HepG2 (cell line): ENCODE data around the gene RASIP1. TPM values are rescaled to one million over a fixed set of nuclear protein-coding genes. Genes with fewer than 3 reads are reported as not detected.
A peak's percentile ranks its signal among the peaks of the same experiment; 100 is the strongest.

ENCODE experiments used
- ATF4 ChIP-seq, 2 experiments: fragments of 450-650 bp in 1 of 2; sonication (generic) in 1 of 2; formaldehyde crosslinking; IDR thresholded peaks; 2 replicates each; pipeline versions ENCODE4 v1.5.0 to v1.8.0; 2020 to 2022; ENCODE audit warnings: mild to moderate bottlenecking in 1 of 2, missing genetic modification reagents in 1 of 2
- ATRX ChIP-seq: sonication (generic); formaldehyde crosslinking; IDR thresholded peaks from 2 replicates; pipeline ENCODE4 v1.4.0; 2020; ENCODE audit warnings: missing genetic modification reagents, borderline replicate concordance
- CBX5 ChIP-seq: sonication (generic); formaldehyde crosslinking; IDR thresholded peaks from 2 replicates; pipeline ENCODE4 v1.4.0; 2020; ENCODE audit warnings: missing genetic modification reagents, borderline replicate concordance
- DDIT3 ChIP-seq: sonication (generic); formaldehyde crosslinking; IDR thresholded peaks from 2 replicates; pipeline ENCODE4 v1.4.0; 2020; ENCODE audit warnings: mild to moderate bottlenecking, missing genetic modification reagents
- FIP1L1 ChIP-seq: fragments of 200-400 bp; formaldehyde crosslinking; IDR thresholded peaks from 2 replicates; pipeline ENCODE4 v1.6.1; 2018; ENCODE audit warnings: low read depth, mild to moderate bottlenecking, low read length, moderate library complexity, borderline replicate concordance; ENCODE audit not compliant: insufficient read depth
- FLYWCH1 ChIP-seq: sonication (generic); formaldehyde crosslinking; IDR thresholded peaks from 2 replicates; pipeline ENCODE4 v1.8.1; 2023; ENCODE audit warnings: mild to moderate bottlenecking, missing genetic modification reagents
- FOXK1 ChIP-seq: sonication (generic); formaldehyde crosslinking; IDR thresholded peaks from 2 replicates; pipeline ENCODE4 v1.4.0; 2020; ENCODE audit warnings: low read depth, missing genetic modification reagents, borderline replicate concordance
- IKZF4 ChIP-seq: sonication (generic); formaldehyde crosslinking; IDR thresholded peaks from 2 replicates; pipeline ENCODE4 v1.5.1; 2020; ENCODE audit warnings: borderline replicate concordance, mild to moderate bottlenecking, low read depth, missing genetic modification reagents; ENCODE audit errors: not compliant biosample characterization
- MED1 ChIP-seq: sonication (generic); formaldehyde crosslinking; IDR thresholded peaks from 2 replicates; pipeline ENCODE4 v1.4.0; 2020; ENCODE audit warnings: missing genetic modification reagents
- NFIC ChIP-seq: IDR thresholded peaks from 2 replicates; pipeline ENCODE4 v1.6.1; 2012; ENCODE audit warnings: mild to moderate bottlenecking, low read length, inconsistent platforms
- PRDM15 ChIP-seq: sonication (generic); formaldehyde crosslinking; IDR thresholded peaks from 2 replicates; pipeline ENCODE4 v1.4.0; 2020; ENCODE audit warnings: missing genetic modification reagents
- SOX6 ChIP-seq, 2 experiments: fragments of 450-650 bp in 1 of 2; sonication (generic) in 1 of 2; formaldehyde crosslinking in 1 of 2; IDR thresholded peaks; 2 replicates each; pipeline versions ENCODE4 v1.4.0 to v1.6.1; 2017 to 2020; ENCODE audit warnings: antibody characterized with exemption in 1 of 2, mild to moderate bottlenecking in 1 of 2, missing genetic modification reagents in 1 of 2
- SP2 ChIP-seq: sonication (generic); formaldehyde crosslinking; IDR thresholded peaks from 2 replicates; pipeline ENCODE4 v1.5.1; 2020; ENCODE audit warnings: mild to moderate bottlenecking, missing genetic modification reagents
- TFE3 ChIP-seq: IDR thresholded peaks from 2 replicates; pipeline ENCODE4 v1.6.1; 2016
- ZBTB34 ChIP-seq: sonication (generic); formaldehyde crosslinking; IDR thresholded peaks from 2 replicates; pipeline ENCODE4 v1.8.0; 2022; ENCODE audit warnings: mild to moderate bottlenecking, missing genetic modification reagents
- ZBTB44 ChIP-seq: sonication (generic); formaldehyde crosslinking; IDR thresholded peaks from 2 replicates; pipeline ENCODE4 v1.4.0; 2020; ENCODE audit warnings: missing genetic modification reagents
- ZFAT ChIP-seq: sonication (generic); formaldehyde crosslinking; conservative IDR thresholded peaks from 2 replicates; pipeline ENCODE4 v1.8.1; 2023; ENCODE audit warnings: missing genetic modification reagents, inconsistent platforms
- ZFP37 ChIP-seq: sonication (generic); formaldehyde crosslinking; IDR thresholded peaks from 2 replicates; pipeline ENCODE4 v1.4.0; 2020; ENCODE audit warnings: missing genetic modification reagents, borderline replicate concordance
- ZNF720 ChIP-seq: sonication (generic); formaldehyde crosslinking; IDR thresholded peaks from 2 replicates; pipeline ENCODE4 v1.4.0; 2020; ENCODE audit warnings: missing genetic modification reagents
- polyA plus RNA-seq, 8 experiments: library from polyadenylated mRNA; depleted of rRNA in 3 of 8; stranded (reverse) in 7 of 8; unstranded in 1 of 8; fragments of >200 nt; fragmentation: Illumina TruSeq in 4 of 8; extraction: Trizol in 4 of 8; gene quantifications; 2 replicates each; pipeline versions ENCODE4 v1.2.1 to v1.2.3, GENCODE V29; 2011 to 2016; ENCODE audit warnings: low read depth in 4 of 8, missing spikeins in 1 of 8, mixed read lengths in 1 of 8; ENCODE audit not compliant: insufficient read depth in 1 of 8
- total RNA-seq, 5 experiments: library from RNA; depleted of rRNA; stranded (reverse); fragments of >200 nt; fragmentation: Illumina TruSeq; extraction: Trizol; gene quantifications; 2 replicates each; pipeline ENCODE4 v1.2.3, GENCODE V29; 2016; ENCODE audit warnings: low read depth in 1 of 5

RASIP1 gene
- total and polyA plus RNA-seq, 2 of the 13 experiments (the other 11 are each of a cell fraction or from before 2014, with no cell fraction given), result 0.44 to 0.58 TPM

GRCh38 chr19:48755084-48755641 lies 14.8 kb upstream of the RASIP1 start, which contains the start of gene FGF21 (continued):
- TF ChIP-seq PRDM15 (no peak), ZNF720 (CRISPR knock-in tag) (no peak), MED1 (CRISPR knock-in tag) (0 out of 2 replicates have a peak, but pooled peaks have one; percentile 45), CBX5 (peak; percentile 45; the same call in 1 of the 2 replicates), SP2 (CRISPR knock-in tag) (no peak), FOXK1 (peak; percentile 35; the same call in 1 of the 2 replicates), ZBTB44 (CRISPR knock-in tag) (no peak), IKZF4 (CRISPR knock-in tag) (no peak), TFE3 (CRISPR knock-in tag) (no peak), FLYWCH1 (CRISPR knock-in tag) (no peak), ATF4 (CRISPR knock-in tag; IDR thresholded peaks at IDR 0.05) (peak in 1 of 2 experiments; percentile 100; a peak in 2 of 4 replicates), DDIT3 (CRISPR knock-in tag) (no peak), FIP1L1 (no peak), ZBTB34 (no peak), ZFAT (CRISPR knock-in tag) (no peak), SOX6 (IDR thresholded peaks at IDR 0.05) (no peak), SOX6 (CRISPR knock-in tag; IDR thresholded peaks at IDR 0.05) (peak; percentile 44; the same call in 1 of the 2 replicates), NFIC (no peak), ATRX (CRISPR knock-in tag) (no peak), ZFP37 (no peak)
